ENCODE results near the gene ITGA3.

- TF ChIP-seq CTCF (IDR thresholded peaks at IDR 0.05): no peak
- no peak for TF ChIP-seq POLR2AphosphoS2 (conservative IDR thresholded peaks at IDR 0.05; ENCODE audit: low read length)
These were observed 34.1 kb upstream of the ITGA3 start for GRCh38 chr17:50021681-50022370.

Data from A549 (cell line).